ENCODE data around the gene CTCFL.

The CTCFL gene

GRCh38 chr20:57545927-57546662 is 21.2 kb upstream of the CTCFL start:
- DNase-seq (ENCODE audit: low spot score), result no peak
- POLR2A ChIA-PET (ENCODE audit: low non-redundant PET), result no interaction called here
- CTCF ChIA-PET, result no interaction called here
- H3K27ac ChIP-seq, result no peak overlapping the region
- TF ChIP-seq CTCF (conservative IDR thresholded peaks at IDR 0.05; ENCODE audit: low read depth), result no peak

- no peak for TF ChIP-seq CTCF (conservative IDR thresholded peaks at IDR 0.05; ENCODE audit: low read depth)
- DNase-seq (ENCODE audit: low spot score), result no peak
- no peak overlapping the region for H3K27ac ChIP-seq
- CTCF ChIA-PET, result interaction anchor here (0.6 to 1.2 kb wide), 2 partner anchors 17 to 469 kb away, joined by 3 to 6 read pairs; no protein-coding TSS in a partner anchor
- POLR2A ChIA-PET (ENCODE audit: low non-redundant PET), result no interaction called here
These were observed 20.1 kb upstream of the CTCFL start for GRCh38 chr20:57544838-57545564.

- TF ChIP-seq CTCF (conservative IDR thresholded peaks at IDR 0.05; ENCODE audit: low read depth), result no peak
- CTCF ChIA-PET, result interaction anchor here (1.2 kb wide), 1 partner anchor 18 kb away, joined by 6 read pairs; no protein-coding TSS in a partner anchor
- no peak overlapping the region for H3K27ac ChIP-seq
- DNase-seq (ENCODE audit: low spot score), result no peak
- POLR2A ChIA-PET (ENCODE audit: low non-redundant PET), result no interaction called here
These were observed 18.8 kb upstream of the CTCFL start for GRCh38 chr20:57543754-57544153.

- H3K27ac ChIP-seq, result no peak overlapping the region
- CTCF ChIA-PET, result interaction anchor here (0.6 to 0.7 kb wide), 3 partner anchors 21 to 362 kb away, joined by 3 read pairs; no protein-coding TSS in a partner anchor
- TF ChIP-seq CTCF (conservative IDR thresholded peaks at IDR 0.05; ENCODE audit: low read depth), result no peak
- POLR2A ChIA-PET (ENCODE audit: low non-redundant PET), result no interaction called here
- DNase-seq (ENCODE audit: low spot score), result no peak
These were observed 16.1 kb upstream of the CTCFL start for GRCh38 chr20:57540890-57541580.

GRCh38 chr20:57539889-57540288 is 14.9 kb upstream of the CTCFL start:
- TF ChIP-seq CTCF (conservative IDR thresholded peaks at IDR 0.05; ENCODE audit: low read depth), result no peak
- no peak for DNase-seq (ENCODE audit: low spot score)
- no peak overlapping the region for H3K27ac ChIP-seq
- CTCF ChIA-PET, result no interaction called here
- POLR2A ChIA-PET (ENCODE audit: low non-redundant PET), result no interaction called here

GRCh38 chr20:57537822-57538221 is 12.9 kb upstream of the CTCFL start:
- POLR2A ChIA-PET (ENCODE audit: low non-redundant PET), result no interaction called here
- no peak overlapping the region for H3K27ac ChIP-seq
- DNase-seq (ENCODE audit: low spot score), result no peak
- TF ChIP-seq CTCF (conservative IDR thresholded peaks at IDR 0.05; ENCODE audit: low read depth), result no peak
- CTCF ChIA-PET, result interaction anchor here (0.6 to 1.5 kb wide), 2 partner anchors 30 to 672 kb away, joined by 3 to 4 read pairs; no protein-coding TSS in a partner anchor
